ENCODE data around the gene FAM236C.
"Not testable (repeated sequence)": the region's sequence is repeated elsewhere in the genome, so short reads cannot be mapped to it uniquely, and the experiment has no call there.

- not testable (repeated sequence) for TF ChIP-seq CTCF (IDR thresholded peaks at IDR 0.05; ENCODE audit: borderline replicate concordance, extremely low read depth, low read length, poor library complexity, severe bottlenecking); EZH2 (IDR thresholded peaks at IDR 0.05; ENCODE audit: borderline replicate concordance, low read depth, low read length, severe bottlenecking)
These were observed 47.6 kb downstream of the FAM236C start for GRCh38 chrX:72959971-72960370.

All from DND-41 (cell line).